Cerebellar cortex (tissue), 1 donor: ENCODE measurements around the gene CDH13.

Experiments used
- DNase-seq: peaks from one replicate; pipeline ENCODE4 v3.0.0-alpha.2; 2015; ENCODE audit warnings: low spot score

CDH13 gene

DNA sequence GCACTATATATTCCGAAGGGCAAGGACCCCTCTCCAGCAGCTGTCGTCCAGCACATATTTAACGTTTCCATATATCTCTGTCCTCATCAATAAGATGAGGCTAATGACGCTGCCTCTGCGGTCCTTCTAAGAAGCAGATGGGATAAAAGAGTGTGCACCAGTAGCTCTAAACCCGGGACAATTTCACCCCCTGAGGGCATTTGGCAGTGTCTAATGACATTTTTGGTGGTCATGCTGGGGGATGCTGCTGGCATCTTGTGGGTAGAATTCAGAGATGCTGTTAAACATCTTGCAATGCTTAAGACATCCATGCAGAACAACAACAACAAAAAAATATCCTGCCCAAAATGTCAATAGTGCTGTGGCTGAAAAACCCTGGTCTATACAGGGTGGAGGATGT, 372.9 kb downstream of the CDH13 start:
- no peak for DNase-seq

DNA sequence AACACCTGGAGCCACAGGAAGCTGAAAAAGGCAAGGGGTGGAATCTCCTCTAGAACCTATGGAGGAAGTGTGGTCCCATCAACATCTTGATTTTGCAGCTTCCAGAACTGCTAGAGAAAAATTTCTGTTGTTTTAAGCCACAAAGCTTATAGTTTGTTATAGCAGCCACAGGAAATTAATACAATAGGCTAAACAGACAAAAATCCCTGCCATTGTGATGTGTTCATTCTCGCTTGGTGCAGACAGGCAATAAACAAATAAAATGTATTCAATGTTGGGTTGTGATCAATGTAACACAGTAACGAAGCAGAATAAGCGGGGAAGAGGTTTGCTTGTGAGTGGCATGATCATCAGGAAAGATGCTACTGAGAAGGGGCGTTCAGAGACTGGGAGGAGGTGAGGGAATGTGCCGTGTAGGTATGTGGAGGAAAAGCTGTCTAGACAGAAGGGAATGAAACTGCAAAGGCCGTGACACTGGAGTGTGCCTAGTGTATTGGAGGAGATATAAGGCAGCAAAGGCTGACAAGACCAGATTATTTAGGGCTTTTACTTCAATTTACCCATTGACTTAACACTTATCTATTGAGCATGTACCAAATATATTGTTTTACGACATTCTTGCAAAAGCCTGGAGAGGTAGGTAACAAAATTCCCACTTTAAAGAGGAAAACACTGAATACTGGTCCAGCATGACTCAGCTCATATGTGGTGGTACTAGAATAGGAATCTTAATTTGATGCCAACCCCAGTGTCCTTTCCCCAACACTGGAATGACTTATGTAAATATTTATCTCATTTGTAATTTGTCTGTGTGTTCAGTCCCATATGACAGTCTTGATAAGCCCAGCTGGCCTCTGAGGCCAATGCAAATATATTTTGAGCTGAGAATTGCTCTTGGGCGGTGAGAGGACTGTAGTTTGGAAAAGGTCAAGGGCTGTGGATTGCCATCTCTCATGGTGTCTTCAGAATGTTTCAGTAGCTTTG, 375.9 kb downstream of the CDH13 start:
- DNase-seq = no peak

DNA sequence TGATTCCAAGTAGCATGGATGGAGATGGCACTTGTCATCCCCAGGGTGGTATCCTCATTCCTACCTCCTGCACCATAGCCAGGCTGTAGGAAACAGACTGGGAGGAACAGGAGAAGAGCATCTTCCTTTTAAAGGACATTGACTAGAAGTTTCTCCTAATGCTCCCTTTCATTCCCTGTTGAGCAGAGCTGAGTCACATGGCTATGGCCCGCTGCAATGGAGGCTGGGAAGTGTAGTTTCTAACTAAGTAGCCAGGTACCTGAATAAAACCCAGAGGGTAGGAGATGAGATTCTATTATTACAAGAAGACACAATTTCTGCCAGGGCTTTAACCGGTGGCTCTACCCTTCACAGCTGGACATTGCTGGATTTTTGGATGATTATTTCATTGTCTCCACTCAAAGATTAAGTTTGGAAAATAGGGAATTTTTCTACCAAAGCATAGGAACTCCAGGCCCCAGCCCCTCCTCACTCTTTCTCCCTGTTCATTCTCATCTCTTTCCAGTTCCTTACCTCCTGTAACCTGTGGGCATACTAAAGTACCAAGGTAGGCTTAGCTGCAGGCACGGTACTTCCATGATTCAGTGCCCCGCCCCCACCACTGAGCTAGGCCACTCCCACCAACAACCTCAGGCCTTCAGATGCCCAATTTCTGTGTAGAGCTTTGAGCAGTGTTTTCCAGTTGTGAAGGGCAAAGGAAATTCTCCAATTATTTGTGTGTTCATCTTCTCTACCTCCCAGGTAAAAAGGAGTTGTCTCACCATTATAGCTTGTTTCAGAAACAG, 378.3 kb downstream of the CDH13 start:
- no peak for DNase-seq

DNA sequence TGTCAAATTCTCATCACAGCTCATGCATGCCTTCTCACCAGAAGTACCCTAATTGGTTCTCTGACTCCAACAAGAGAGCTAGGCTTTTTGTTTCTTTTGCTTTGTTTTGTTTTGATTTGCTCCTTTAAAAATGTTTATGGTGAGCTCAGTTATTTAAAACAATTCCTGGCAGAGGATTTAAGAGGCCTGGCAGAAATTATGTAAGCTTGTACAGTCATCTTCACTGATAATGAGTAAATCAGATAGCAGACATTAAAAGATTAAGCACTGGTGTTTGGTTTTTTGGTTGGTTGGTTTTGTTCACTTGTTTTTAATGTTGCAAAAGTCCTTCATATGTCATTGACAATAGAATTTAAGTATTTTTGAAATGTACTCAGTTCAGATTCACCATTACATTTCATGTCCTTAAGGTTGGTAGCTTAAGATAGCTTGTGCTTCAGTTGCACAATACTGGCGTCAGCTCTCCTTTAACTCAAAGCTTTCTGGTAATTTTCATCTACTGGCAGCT, 378.9 kb downstream of the CDH13 start:
- no peak for DNase-seq

DNA sequence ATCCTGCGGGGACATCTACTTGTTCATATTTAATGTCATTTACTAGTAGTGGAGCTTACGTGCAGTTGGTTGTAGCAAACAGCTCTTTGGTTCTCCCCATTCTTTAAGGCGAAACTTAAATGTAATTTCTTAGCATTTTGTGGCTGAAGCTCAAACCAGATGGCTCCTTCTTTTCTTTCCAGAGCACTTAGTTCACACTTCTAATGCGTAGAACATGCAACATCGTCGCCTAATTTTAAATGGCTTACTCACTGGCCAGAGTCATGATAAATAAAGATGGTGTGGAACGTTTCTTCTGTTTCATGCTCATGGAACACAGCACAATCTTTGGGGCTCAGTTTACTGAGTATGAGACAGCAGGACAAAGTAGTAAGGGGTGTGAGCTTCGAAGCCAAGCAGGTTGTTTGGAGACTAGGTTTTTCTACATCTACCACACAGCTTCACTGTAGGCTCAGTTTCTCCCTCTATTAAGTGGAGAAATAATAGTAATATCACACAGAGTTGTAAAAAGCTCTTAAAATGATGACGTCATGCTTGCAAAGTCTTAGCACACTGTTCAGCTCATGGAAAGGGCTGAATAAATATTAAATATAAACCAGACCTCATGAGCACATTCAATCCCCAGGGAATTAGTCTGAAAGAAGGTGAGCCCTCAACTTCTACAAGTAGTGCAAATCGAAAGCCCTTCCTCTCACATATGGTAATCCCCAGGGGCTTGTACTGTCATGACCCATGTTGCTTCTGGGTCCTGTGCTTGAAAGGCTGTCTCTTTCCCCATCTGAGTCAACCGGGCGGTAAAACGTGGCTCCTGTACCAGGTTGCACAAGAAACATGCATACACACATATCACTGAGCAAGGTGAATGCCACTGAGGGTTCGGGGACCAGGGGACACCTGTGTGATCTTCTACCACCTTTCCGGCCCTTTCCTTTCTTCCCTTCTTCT, 384.3 kb downstream of the CDH13 start:
- DNase-seq = no peak

DNA sequence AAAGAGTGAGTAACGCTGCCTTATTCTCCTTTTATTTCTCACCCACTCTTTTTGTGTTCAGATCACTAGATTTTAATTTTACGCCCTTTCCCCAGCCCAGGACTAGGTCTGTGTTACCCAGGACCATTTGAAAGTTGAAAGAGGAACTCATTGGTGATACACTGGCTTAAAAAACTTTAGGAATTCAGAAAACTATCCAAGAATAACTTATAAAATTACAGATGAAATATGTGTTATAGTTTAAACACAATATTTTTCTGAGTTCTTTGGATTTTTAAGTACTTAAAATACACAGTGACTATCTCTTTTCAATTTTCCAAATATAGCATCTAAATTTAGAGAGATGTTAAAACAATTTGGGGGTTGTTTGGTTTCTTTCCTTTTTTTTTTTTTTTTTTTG, 385.2 kb downstream of the CDH13 start:
- DNase-seq = no peak

DNA sequence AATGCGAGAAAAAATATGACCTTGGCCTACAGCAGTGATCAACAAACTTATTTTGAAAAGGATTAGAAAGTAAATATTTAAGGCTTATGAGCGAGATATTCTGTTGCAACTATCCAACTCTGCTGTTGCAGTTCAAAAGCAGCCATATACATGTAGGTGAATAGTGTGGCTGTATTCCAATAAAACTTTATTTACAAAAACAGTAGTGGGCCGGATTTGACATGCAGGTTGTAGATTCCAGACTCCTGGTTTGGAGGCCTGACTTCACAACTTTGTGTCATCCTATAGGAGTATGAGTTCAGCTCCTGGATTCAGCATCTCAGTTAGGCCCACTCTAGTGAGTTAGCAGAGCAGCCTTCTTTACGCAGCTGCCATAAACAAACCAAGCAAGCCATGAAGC, 386.3 kb downstream of the CDH13 start:
- DNase-seq = no peak

DNA sequence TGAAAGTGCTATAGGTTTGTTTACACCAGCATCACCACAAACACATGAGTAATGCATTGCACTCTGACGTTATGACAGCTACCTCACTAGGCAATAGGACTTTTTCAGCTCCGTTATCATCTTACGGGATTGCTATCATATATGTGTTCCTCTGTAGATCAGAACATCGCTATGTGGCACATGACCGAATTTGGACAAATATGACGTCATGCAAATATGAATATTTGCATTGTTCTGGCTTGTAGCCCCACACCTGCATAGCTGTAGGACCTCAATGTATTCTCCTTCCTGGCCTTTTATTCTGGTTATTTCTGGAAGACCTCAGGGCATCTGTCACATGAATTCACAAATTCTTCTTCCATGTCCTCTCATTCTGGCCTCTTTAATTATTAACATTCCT, 393.2 kb downstream of the CDH13 start:
- DNase-seq = no peak

DNA sequence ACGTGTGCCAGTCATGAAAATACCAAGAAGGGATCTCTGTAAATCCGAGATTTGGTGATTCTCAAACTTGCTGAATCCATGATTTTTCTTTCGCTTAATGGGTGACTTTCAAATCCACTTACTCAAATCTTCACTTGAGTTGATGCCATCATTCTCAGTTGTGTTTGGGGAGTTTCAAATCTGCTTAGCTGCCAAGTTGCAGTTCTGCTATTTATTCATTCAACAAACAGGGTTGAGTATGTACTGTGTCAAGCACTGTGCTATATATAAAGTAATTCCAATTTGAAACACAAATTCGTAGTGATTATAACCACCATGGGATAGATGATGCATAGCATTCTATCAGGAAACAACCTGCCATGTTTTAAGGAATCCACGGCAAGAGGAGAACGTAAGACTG, 394.3 kb downstream of the CDH13 start:
- DNase-seq = no peak

DNA sequence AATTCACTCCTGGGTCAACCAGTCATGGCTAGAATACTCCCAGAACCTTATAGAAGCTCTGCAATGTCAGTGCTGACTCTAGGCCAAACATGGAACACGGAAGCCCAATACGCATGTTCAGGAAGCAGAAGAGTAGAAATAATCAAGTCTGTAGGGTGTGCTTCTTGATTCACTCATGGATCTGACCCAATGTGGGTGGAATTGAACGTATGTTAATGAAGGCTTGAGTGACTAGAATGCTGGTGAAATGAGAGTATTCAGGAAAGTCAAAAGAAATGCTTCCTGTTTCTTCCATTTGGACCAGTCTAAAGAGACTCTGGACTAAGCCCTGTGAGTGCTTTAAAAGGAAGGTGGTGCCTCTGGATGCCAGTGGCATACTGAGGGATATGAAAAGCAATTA, 395.0 kb downstream of the CDH13 start:
- no peak for DNase-seq

DNA sequence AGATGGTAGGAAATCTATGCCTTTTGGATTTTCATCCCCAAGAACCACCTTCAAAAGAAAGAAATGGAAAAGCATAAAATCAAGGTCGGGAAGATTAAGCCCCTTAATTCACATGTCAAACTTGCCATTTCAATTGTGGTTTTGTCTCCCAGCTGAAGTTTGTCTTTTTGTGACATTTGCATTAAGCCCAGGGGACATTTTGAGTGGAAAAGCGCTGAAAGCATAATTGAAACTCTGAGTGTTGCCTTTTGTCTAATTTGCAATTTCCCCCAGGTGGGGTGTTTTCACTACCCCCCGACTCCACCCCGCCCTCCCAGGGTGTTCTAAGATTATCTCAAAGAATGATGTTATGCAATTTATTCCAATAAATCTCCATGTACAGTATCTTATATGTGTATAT, 396.2 kb downstream of the CDH13 start:
- no peak for DNase-seq

DNA sequence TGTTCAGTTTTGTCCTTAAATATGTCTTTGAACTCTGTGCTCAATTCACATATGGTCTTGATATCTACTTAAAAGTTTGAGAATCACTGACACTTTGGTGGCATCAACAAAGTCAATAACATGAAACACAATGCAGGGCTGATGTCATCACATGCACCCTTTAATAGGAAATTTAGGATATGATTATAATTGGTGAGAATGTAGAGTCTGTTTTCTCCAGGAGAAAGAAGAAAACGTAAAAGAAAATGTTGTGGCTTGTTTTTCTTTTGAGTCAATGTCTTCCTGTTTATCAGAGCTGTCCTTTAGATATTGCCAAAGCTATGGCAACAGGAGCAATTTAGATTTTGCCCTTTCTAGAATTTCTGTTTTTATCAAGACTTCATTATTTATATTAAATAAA, 396.9 kb downstream of the CDH13 start:
- DNase-seq = no peak

DNA sequence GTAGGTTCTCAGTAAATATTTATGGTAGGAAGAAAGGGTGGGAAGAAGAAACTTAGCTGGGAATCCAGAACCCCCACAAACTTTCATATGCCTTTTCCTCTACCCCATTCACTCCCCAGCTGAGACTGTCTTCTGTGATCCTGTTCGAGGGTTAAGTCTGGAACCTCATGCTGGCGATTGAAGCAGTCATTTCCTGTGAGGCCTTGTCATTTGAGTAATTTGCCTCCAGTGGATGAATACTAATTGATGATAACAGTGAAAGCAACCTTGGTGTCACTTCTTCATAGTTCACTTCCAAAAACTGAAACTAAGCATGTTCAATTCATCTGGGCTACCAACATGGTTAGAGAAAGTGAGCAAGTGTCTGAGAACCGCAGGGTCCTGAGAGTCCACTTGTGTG, 401.2 kb downstream of the CDH13 start:
- DNase-seq = no peak

DNA sequence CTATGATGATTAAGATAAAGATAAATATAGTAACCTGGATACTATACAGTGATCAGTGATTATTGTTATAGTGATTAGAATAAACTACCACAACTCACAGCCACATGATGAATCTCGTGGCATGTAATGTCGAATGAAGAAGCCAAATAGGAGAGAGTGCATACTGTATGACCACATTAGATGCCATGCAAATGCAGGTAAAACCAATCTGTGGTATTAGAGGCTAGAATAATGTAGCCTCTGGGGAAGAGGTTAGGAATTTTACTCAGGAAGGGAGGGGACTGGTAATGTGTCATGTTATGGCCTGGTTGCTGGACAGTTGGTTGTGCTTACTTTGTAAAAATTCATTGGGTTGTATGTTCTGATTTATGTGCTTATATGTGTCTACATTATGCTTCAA, 402.7 kb downstream of the CDH13 start:
- DNase-seq = no peak

DNA sequence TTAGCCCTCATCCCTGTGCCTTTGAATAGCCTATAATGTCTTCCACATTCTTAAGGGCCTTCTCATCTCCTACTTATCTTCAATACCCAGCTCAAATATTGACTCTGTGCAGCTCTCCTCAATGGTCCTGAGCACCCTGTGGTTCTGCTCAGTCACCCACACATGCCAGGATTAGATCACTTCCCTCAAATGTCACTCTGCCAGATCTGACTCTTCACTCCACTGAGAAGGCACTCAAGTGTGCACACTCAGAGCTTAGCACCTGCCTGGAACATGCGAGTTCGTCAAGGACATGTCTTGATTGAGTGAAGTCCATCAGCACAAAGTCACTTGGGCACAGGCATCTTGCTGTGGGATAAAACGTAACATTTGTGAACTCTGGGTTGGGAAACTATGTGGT, 404.8 kb downstream of the CDH13 start:
- DNase-seq = no peak

DNA sequence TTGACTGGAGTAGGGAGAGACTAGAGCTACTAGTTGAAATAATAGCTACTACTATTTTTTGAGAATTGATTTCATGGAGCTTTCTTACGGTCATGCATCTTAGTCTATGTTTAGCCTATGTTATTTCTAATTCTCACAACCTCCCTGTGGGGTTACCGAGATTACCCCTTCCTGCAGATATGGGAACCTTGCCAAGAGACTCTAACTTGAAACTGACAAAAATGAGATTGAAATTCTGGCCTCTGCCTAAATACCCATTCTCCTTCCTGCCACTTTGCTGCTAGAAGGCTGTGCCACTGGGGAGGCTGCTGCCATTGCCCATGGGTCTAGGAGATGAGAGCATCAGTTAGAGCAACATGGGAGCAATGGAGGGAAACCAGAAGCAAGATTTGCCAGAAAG, 410.3 kb downstream of the CDH13 start:
- no peak for DNase-seq

DNA sequence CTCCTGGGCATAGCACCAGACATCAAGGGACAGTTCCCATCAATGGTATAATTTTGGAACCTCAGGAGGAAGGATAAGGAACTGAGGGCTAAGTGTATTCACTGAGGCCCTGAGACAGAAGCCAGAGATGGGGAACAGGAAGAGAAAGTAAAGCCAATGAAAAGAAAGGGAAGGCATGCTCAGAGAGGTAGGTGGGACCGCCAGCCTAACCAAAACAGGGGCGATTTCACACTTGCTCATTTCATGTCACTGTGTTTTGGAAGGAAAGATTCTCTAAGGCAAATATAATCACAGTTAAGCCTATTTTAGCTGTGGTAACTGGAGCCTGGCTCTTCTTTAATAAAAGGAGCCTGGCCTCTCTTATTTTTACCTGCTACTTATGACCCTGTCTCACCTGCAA, 411.1 kb downstream of the CDH13 start:
- DNase-seq = no peak

DNA sequence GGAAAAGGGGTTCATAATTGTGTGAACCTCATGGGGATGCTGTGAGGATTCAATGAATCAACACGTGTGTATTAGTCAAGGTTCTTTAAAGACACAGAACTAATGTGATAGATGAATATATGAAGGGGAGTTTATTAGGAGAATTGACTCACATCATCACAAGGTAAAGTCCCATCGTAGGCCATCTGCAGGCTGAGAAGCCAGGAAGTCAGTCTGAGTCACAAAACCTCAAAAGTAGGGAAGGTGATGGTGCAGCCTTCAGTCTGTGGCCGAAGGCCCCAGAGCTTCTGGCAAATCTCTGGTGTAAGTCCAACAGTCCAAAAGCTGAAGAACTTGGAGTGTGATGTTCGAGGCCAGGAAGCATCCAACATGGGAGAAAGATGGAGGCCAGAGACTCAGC, 413.4 kb downstream of the CDH13 start:
- DNase-seq = no peak

DNA sequence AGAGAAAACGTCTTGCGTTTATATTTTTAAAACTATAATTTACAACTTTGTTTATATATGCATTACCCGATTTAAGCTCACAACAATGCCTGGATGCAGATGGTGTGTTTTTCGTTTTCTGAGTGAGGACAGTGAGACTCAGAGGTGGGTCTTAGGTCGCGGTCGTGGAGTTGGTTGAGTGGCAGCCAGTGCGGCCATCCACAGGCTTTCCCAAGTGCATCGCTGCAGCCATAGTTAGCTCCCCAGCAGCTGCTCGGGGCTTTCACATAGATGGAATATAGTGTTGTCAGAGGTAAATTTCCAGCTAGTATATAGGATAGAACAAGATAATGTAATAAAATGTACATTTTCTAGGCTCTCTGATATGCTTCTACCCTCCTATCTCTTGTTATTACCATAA, 417.8 kb downstream of the CDH13 start:
- DNase-seq = no peak

DNA sequence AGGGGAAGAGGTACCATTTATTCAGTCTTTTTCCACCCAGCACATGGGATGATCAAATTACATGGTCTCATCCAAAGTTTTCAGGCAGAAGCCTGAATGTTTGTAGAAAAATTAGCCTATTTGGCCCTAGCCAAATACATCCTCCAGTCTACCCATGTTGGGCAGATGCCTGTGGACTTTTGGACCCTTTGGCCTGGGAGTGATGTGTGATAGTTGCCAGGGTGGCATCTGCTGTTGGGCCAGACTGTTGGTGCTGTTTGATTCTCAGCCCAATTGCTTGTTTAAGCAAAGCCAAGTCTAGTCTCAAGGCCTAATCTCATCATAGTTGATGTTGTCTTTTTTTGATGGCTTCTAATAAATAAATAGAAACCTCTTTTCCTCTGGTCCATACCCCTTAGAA, 419.0 kb downstream of the CDH13 start:
- peak; percentile 87 for DNase-seq

DNA sequence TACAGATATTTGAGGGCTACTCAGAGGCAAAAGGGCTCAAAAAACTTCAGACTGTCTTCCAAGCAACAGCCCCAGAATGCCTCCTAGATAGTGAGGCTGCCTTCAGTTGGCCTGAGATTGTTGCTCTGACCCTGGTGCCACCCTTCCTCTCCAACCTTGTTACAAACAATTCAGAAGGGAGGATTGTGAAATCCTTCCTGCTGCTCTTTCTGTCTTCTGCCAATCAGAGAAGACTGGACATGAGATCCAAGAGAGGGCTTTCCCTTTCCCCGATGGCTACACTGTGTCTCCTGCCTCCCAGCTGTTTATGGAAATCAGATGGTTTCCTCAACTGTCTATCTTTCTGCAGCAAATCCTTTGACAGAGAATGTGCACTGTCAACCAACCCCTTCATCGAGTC, 419.9 kb downstream of the CDH13 start:
- DNase-seq = no peak

DNA sequence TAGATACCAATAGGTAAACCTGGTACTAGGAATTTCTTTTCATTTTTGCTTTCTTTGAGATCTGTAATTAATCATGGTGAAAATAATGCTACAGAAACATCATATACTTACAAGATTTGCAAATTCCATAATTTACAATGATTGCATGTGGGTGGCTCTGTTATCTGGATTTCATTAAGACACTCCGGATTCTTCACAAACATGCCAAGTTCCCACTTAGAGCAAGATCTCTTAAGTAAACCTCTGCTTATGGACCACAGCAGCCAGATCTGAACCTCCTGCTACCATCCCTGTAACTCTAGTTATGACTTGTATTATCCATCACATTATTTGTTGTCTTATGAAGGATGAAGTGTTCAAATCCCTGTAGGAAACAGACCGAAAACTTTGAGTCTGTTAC, 424.7 kb downstream of the CDH13 start:
- no peak for DNase-seq
